SW 1271 (cell line): ENCODE results near the gene MPPED1.
A peak's percentile ranks its signal among the peaks of the same experiment; 100 is the strongest.

Experiments
- DNase-seq, 2 experiments: peaks; one replicate each; lab custom pipeline; 2025; lab: John Stamatoyannopoulos, UW

MPPED1 gene

GRCh38 chr22:43411869-43412807 is at the start of gene MPPED1:
TSS of gene MPPED1 (plus strand) at chr22:43412014. CDS start at chr22:43424986, 12,972 bp downstream.
- no peak for DNase-seq

GRCh38 chr22:43363315-43364168 is 48.3 kb upstream of the MPPED1 start:
- no peak for DNase-seq

- DNase-seq, result no peak
Observed at GRCh38 chr22:43364169-43364435, 47.7 kb upstream of the MPPED1 start.

GRCh38 chr22:43365715-43366440 is 45.9 kb upstream of the MPPED1 start:
- no peak for DNase-seq

GRCh38 chr22:43370036-43370435 is 41.8 kb upstream of the MPPED1 start:
- no peak for DNase-seq

DNA sequence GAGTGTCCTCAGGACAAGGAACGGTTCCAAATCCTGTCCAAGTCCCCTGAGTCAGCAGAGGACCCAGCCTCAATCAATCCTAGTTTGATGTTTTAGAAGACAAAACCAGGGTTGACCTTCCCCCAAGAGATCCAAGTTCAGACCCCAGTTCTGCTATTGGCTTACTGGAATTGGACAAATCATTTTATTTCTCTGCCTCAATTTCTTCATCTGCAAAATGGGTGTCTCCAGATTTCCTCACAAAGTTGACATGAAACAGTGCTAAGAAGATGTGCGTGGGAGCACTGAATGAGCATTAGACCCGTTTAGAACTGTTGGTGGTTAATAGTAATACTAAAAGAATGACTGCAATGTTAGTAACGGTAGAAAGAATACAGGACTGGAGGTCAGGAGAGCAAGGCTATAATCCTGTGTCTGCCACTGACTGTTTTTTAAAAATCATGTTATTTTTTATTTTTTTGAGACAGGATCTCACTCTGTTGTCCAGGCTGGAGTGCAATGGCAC is 35.8 kb upstream of the MPPED1 start:
- DNase-seq, result no peak

DNA sequence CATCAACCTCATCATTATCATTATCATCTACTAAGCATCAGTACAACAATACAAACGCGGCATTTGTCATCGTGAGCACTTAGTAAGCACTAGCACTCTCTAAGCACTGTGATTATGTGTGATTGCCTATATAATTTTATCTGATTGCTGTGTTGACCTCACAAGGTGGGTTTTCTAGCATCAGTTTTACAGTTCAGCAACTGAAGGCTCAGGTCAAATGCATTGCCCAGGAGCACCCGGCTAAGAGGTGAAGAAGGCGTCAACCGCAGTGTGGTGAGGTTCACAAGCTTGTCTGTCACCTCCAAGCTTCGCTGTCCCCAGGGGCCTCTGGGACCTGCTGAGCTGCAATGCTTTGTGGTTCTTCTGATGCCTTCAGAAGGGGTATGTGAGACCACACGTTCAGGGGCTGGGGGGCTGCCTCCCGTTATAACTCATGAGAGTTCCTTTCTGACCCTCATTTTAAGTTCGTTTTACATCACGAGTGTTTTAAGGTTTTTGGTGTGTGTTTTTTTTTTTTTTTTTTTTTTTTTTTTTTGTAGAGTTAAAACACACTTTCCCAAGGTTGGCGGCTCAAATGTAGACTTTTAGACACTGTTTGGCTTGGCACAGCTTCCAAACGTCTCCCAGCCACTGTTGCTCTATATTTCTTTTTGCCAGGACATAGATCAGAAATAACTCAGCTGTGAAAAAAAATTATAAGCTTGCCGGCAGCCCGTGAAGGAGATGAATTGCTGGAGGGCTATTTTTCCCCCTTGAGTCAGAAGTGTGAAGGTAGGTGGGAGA is 34.9 kb upstream of the MPPED1 start:
- DNase-seq, result no peak

GRCh38 chr22:43377548-43377895 is 34.3 kb upstream of the MPPED1 start:
- no peak for DNase-seq

GRCh38 chr22:43377896-43378704 is 33.7 kb upstream of the MPPED1 start:
- DNase-seq, result no peak

DNA sequence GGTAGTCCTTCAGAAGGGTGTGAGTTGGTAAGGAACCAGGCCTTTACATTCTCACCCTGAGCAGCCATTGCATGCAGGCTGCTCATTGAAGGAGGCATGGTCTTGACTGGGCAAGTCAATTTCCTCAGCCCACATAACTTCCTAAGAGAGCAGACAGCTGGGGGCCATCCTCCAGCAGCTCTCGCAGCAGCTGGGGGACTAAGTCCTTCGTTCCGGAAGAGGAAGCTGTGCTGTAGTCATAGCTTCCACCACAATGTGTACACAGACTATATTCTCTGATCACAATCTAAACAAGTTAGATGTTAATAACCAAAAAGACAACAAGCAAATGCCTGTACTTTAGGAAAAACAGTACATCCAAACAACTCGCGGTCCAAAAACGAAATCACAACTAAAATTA is 30.1 kb upstream of the MPPED1 start:
- DNase-seq, result no peak

GRCh38 chr22:43384863-43385262 is 27.0 kb upstream of the MPPED1 start:
- no peak for DNase-seq

DNA sequence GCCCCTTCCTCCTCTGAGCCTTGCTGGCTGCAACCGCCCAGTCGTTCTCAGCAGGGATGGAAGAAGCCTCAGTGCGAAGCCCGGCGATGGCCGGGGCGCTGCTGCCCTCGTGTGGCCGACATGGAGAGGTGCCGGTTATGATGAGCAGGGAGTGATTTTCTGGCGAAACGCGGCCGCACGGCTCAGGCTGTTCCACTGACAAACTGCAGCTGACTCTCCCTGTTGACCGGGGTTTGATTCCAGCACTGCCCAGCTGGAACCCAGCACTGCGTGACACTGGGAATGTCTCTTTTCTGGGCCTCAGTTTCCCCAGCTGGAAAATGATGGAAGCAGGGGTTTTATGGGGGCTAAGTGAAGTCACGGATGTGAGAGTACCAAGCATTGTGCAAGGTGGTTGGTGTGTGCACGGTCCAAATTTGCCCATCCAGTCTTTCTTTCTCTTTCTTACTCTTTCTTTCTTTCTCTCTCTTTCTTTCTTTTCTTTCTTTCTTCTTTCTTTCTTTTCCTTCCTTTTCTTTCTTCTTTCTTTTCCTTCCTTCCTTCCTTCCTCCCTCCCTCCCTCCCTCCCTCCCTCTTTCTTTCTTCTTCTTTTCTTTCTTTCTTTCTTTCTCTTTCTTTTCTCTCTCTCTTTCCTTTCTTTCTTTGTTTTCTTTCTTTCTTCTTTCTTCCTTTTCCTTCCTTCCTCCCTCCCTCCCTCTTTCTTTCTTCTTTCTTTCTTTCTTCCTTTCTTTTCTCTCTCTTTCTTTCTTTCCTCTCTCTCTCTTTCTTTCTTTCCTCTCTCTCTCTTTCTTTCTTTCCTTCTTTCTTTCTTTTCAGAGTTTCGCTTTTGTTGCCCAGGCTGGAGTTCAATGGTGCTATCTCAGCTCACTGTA is 25.8 kb upstream of the MPPED1 start:
- peak; percentile 12 to 70 for DNase-seq

- DNase-seq, result no peak
Observed at GRCh38 chr22:43387815-43388214, 24.0 kb upstream of the MPPED1 start.

- DNase-seq, result peak; percentile 23 to 49
Observed at GRCh38 chr22:43388420-43388851, 23.4 kb upstream of the MPPED1 start.

GRCh38 chr22:43389227-43389836 is 22.5 kb upstream of the MPPED1 start:
- DNase-seq, result no peak

- DNase-seq, result no peak
Observed at GRCh38 chr22:43390166-43390565, 21.6 kb upstream of the MPPED1 start.

GRCh38 chr22:43390872-43391271 is 20.9 kb upstream of the MPPED1 start:
- DNase-seq, result no peak

DNA sequence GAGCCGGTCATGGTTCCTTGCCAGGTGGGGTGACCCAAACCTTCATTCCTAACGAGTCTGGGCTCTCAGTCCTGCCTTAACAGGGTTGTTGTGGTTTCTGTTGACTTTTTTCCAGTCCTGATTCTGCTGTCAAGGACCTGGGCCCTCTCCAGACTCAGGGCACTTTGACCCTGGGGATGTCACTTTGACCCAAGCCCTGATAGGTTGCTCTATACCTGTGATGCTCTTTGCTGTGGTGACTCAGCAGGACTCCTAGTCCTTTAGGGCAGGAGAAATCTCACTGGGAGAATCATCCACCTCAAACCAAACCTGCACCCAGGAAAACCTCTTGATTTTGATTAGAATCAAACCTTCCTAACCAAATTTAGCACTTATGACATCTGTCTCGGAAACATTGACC is 20.5 kb upstream of the MPPED1 start:
- no peak for DNase-seq

- no peak for DNase-seq
Observed at GRCh38 chr22:43392385-43392989, 19.3 kb upstream of the MPPED1 start.
